ENCODE measurements around the gene ACE. TPM values are rescaled to one million over a fixed set of nuclear protein-coding genes. Genes with fewer than 3 reads are reported as not detected.

The ACE gene
- total and polyA plus RNA-seq, 4 donors, result 5.5 to 87.3 (median 35.3) TPM

DNA sequence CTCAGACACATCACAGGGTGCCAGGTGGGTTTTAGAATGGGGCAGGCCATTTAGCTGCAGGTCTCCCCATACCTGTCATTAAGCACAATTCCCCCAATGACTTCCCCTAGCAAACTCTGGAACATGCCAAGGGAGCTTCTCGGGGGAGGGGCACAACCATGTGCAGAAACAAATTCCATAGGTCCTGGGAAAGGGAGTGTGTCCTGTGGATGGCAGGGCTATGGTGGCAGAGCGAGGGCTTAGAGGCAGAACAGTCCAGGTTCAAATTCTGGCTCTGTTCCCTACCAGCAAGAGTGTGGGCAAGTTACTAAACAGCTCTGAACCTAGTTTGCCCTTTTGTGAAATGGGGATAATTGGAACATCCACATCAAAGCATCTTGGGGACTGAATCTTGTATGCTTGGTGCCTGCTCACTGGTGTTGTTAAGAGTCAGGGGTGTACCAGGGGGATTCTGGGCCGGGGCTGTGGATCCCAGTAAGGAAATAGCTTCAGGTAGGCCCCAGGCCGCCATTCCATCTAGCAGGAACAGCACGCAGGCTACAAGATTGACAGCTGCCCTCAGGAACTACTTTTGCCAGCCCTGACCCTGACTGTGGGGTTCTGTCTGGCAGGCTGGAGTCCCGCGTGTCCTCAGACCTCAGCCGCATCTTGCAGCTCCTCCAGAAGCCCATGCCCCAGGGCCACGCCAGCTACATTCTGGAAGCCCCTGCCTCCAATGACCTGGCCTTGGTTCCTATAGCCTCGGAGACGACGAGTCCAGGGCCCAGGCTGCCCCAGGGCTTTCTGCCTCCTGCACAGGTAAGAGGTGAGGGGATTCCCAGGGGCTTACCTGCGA, 67.8 kb downstream of the ACE start:
- Histone ChIP-seq H3K4me1 (ENCODE audit: control insufficient read depth in 5 of 5, insufficient read depth in 5 of 5, low read length in 5 of 5) (peaks cover 0 to 5% (median 3%) of the 10 kb centered on the region in 5 donors), H3K9me3 (ENCODE audit: control insufficient read depth in 4 of 4, insufficient read depth in 3 of 4, low read length in 3 of 4) (no peaks in the 10 kb centered on the region), H3K27ac (ENCODE audit: low read depth in 1 of 2, low read length in 1 of 2) (no peak overlapping the region), H3K36me3 (ENCODE audit: control insufficient read depth in 4 of 4, insufficient read depth in 4 of 4, low read length in 4 of 4) (no peaks in the 10 kb centered on the region), H3K4me3 (no peak overlapping the region), H3K27me3 (ENCODE audit: control insufficient read depth in 3 of 3, insufficient read depth in 3 of 3, low read length in 2 of 3) (peaks cover 0 to 3% (median 1%) of the 10 kb centered on the region in 3 donors), H3K9ac (ENCODE audit: insufficient read depth in 1 of 2, low read length in 2 of 2) (no peak overlapping the region)
- WGBS, 2 donors, result 92 to 96% methylated on average over 13 of the region's 13 CpGs
- TF ChIP-seq, protein P1, sequence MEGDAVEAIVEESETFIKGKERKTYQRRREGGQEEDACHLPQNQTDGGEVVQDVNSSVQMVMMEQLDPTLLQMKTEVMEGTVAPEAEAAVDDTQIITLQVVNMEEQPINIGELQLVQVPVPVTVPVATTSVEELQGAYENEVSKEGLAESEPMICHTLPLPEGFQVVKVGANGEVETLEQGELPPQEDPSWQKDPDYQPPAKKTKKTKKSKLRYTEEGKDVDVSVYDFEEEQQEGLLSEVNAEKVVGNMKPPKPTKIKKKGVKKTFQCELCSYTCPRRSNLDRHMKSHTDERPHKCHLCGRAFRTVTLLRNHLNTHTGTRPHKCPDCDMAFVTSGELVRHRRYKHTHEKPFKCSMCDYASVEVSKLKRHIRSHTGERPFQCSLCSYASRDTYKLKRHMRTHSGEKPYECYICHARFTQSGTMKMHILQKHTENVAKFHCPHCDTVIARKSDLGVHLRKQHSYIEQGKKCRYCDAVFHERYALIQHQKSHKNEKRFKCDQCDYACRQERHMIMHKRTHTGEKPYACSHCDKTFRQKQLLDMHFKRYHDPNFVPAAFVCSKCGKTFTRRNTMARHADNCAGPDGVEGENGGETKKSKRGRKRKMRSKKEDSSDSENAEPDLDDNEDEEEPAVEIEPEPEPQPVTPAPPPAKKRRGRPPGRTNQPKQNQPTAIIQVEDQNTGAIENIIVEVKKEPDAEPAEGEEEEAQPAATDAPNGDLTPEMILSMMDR (IDR thresholded peaks at IDR 0.05; ENCODE audit: control extremely low read depth, extremely low read depth), result no peak
- DNase-seq, result no peak
- ATAC-seq (ENCODE audit: insufficient read depth, low FRiP score), result no peak

DNA sequence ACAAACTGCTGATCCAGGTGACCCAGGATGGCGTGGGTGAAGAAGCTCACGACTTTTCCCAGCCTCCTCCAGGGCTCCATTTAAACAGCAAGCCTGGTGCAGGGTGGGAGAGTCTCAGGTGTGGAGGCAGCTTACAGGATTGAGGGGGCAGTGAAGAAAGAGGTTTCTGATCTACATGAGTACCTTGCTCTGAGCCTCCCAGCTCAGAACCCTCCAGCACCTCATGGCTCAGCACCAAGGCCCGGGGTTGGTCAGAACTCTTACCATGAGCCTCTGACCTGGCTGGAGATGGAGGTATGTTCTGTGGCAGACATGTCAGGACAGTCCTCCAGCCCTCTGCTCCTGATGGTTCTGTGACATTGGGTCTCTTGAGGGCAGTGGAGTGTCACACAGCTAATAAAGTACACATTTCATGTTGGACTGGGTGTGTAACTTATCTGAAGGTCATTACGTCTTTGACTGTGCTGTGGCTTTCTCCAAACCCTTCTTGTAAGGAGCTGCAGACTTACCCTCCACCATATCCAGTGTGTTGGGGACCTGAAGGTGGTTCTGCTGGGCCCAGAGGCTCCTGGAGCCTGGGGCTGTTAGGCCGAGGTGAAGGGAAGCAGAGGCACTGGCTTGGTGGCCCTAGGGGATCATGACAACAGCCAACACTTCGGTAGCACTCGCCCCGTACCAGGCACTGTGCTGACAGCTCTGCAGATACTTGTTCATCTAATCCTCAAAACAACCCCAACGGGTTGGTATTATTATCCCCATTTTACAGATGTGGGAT, 69.6 kb downstream of the ACE start:
- peaks cover 0 to 6% (median 3%) of the 10 kb centered on the region in 5 donors for H3K4me1 ChIP-seq (ENCODE audit: control insufficient read depth in 5 of 5, insufficient read depth in 5 of 5, low read length in 5 of 5)
- 92 to 96% methylated on average over 9 of the region's 9 CpGs for WGBS, 2 donors
- no peak for DNase-seq
- no peak overlapping the region for H3K27ac ChIP-seq (ENCODE audit: low read depth in 1 of 2, low read length in 1 of 2)
- TF ChIP-seq, protein P1 (IDR thresholded peaks at IDR 0.05; ENCODE audit: control extremely low read depth, extremely low read depth), result no peak
- H3K4me3 ChIP-seq, result no peak overlapping the region
- H3K9ac ChIP-seq (ENCODE audit: insufficient read depth in 1 of 2, low read length in 2 of 2), result no peak overlapping the region
- H3K9me3 ChIP-seq (ENCODE audit: control insufficient read depth in 4 of 4, insufficient read depth in 3 of 4, low read length in 3 of 4), result no peaks in the 10 kb centered on the region
- no peaks in the 10 kb centered on the region for H3K27me3 ChIP-seq (ENCODE audit: control insufficient read depth in 3 of 3, insufficient read depth in 3 of 3, low read length in 2 of 3)
- no peak for ATAC-seq (ENCODE audit: insufficient read depth, low FRiP score)
- no peaks in the 10 kb centered on the region for H3K36me3 ChIP-seq (ENCODE audit: control insufficient read depth in 4 of 4, insufficient read depth in 4 of 4, low read length in 4 of 4)

DNA sequence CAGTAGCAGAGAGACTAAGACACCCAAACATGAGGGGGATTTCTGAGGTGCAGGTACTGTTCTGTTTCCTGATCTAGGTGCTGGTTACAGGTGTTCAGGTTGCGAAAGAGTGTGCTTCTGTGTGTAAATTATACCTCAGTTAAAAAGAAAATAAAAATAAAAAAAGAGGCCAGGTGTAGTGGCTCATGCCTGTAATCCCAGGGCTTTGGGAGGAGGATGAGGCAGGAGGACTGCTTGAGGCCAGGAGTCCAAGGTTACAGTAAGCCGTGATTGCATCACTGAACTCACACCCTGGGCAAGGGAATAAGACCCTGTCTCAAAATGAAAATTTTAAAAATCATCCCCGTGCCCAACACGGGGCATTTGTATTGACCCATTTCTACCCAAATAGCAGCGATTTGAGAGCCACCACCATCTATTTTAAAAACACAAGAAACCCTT, 70.2 kb downstream of the ACE start:
- Histone ChIP-seq H3K4me3 (no peak overlapping the region), H3K9ac (ENCODE audit: insufficient read depth in 1 of 2, low read length in 2 of 2) (no peak overlapping the region), H3K27me3 (ENCODE audit: control insufficient read depth in 3 of 3, insufficient read depth in 3 of 3, low read length in 2 of 3) (no peaks in the 10 kb centered on the region), H3K27ac (ENCODE audit: low read depth in 1 of 2, low read length in 1 of 2) (no peak overlapping the region), H3K4me1 (ENCODE audit: control insufficient read depth in 5 of 5, insufficient read depth in 5 of 5, low read length in 5 of 5) (peaks cover 0 to 8% (median 4%) of the 10 kb centered on the region in 5 donors), H3K9me3 (ENCODE audit: control insufficient read depth in 4 of 4, insufficient read depth in 3 of 4, low read length in 3 of 4) (no peaks in the 10 kb centered on the region), H3K36me3 (ENCODE audit: control insufficient read depth in 4 of 4, insufficient read depth in 4 of 4, low read length in 4 of 4) (no peaks in the 10 kb centered on the region)
- TF ChIP-seq, protein P1 (IDR thresholded peaks at IDR 0.05; ENCODE audit: control extremely low read depth, extremely low read depth), result no peak
- no peak for DNase-seq
- ATAC-seq (ENCODE audit: insufficient read depth, low FRiP score), result no peak
- 71 to 72% methylated on average over 5 of the region's 5 CpGs for WGBS, 2 donors

Other genes with a start within 250 kb of the ACE start
- 10 to 100 TPM; 42.4 to 97.9 TPM for gene CYB561, start 30.8 kb upstream of the ACE start, total RNA-seq
- gene CYB561, start 30.8 kb upstream of the ACE start, polyA plus RNA-seq, result 10 to 100 TPM; 41.2 to 49.2 TPM
- gene KCNH6, start 46.3 kb downstream of the ACE start, total RNA-seq, result 1 to 10 TPM in 1 of 2 donors, under 1 TPM in 1; 0.55 to 1.6 TPM
- gene KCNH6, start 46.3 kb downstream of the ACE start, polyA plus RNA-seq, result under 1 TPM; 0.05 to 0.06 TPM
- gene DCAF7, start 73.4 kb downstream of the ACE start, total RNA-seq, result 10 to 100 TPM; 58.7 to 76.6 TPM
- gene DCAF7, start 73.4 kb downstream of the ACE start, polyA plus RNA-seq, result 10 to 100 TPM; 21.7 to 29.5 TPM
- gene TACO1, start 123.8 kb downstream of the ACE start, total RNA-seq, result 10 to 100 TPM; 11.1 to 20.7 TPM
- gene TACO1, start 123.8 kb downstream of the ACE start, polyA plus RNA-seq, result 10 to 100 TPM; 16.9 to 18.1 TPM
- 10 to 100 TPM; 50.1 to 56.3 TPM for gene MAP3K3, start 145.4 kb downstream of the ACE start, total RNA-seq
- gene MAP3K3, start 145.4 kb downstream of the ACE start, polyA plus RNA-seq, result 10 to 100 TPM; 24.5 to 33.0 TPM
- 10 to 100 TPM; 30.1 to 30.8 TPM for gene LIMD2, start 223.1 kb downstream of the ACE start, total RNA-seq
- gene LIMD2, start 223.1 kb downstream of the ACE start, polyA plus RNA-seq, result 10 to 100 TPM; 26.4 to 69.5 TPM